HFF-Myc (cell line): ENCODE measurements around the gene IFIT1.
"Not testable (repeated sequence)": the region's sequence is repeated elsewhere in the genome, so short reads cannot be mapped to it uniquely, and the experiment has no call there.

Experiments
- DNase-seq: peaks from one replicate; pipeline ENCODE4 v3.0.0-alpha.2; 2011; ENCODE audit warnings: low read depth; ENCODE audit errors: extremely low read depth
- H3K4me3 ChIP-seq: replicated peaks from 2 replicates; pipeline ENCODE4 v1.5.1; 2011; ENCODE audit warnings: low read depth, mild to moderate bottlenecking, control low read depth, low read length
- TF ChIP-seq, protein P1 (sequence below): IDR thresholded peaks from 2 replicates; pipeline ENCODE4 v1.5.1; 2012; ENCODE audit warnings: mild to moderate bottlenecking, low read depth, low read length, control low read depth; ENCODE audit errors: missing control alignments

The IFIT1 gene

DNA sequence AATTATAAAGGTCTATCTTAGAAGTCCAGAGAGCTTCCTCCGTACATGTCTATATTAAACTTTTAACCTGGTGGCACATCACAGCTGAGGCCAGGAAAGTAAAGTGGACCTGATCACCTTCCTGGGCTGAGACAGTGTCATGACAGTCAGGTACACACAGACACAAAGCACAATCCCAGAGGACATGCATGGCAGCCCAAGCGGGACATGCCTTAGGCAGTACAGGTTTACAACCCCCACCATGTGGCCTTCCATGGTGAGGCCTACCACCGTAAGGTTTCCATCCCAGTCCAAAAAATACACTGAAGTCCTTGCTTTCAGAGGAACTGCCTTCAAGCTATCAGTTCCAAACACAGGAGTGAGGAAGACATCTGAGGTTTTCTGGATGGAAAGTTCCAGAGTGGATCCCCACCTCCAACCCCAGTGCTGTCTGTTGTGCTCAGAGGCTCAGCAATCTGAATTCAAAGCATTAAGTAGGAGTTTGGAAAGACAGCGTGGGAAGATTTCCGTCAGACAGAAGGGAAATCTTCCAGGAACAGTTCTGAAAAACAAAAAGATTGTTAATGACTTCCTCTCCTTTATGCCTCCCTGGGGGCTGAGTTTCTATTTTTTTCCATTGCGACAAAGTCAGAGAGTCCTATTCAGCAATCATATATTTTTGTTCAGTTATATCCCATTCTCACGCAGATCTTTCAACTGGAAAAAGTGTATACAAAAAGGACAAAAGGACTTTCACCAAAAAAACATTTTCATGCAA is 44.5 kb upstream of the IFIT1 start:
- TF ChIP-seq, protein P1, sequence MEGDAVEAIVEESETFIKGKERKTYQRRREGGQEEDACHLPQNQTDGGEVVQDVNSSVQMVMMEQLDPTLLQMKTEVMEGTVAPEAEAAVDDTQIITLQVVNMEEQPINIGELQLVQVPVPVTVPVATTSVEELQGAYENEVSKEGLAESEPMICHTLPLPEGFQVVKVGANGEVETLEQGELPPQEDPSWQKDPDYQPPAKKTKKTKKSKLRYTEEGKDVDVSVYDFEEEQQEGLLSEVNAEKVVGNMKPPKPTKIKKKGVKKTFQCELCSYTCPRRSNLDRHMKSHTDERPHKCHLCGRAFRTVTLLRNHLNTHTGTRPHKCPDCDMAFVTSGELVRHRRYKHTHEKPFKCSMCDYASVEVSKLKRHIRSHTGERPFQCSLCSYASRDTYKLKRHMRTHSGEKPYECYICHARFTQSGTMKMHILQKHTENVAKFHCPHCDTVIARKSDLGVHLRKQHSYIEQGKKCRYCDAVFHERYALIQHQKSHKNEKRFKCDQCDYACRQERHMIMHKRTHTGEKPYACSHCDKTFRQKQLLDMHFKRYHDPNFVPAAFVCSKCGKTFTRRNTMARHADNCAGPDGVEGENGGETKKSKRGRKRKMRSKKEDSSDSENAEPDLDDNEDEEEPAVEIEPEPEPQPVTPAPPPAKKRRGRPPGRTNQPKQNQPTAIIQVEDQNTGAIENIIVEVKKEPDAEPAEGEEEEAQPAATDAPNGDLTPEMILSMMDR: no peak
- DNase-seq: no peak
- H3K4me3 ChIP-seq: no peak overlapping the region

DNA sequence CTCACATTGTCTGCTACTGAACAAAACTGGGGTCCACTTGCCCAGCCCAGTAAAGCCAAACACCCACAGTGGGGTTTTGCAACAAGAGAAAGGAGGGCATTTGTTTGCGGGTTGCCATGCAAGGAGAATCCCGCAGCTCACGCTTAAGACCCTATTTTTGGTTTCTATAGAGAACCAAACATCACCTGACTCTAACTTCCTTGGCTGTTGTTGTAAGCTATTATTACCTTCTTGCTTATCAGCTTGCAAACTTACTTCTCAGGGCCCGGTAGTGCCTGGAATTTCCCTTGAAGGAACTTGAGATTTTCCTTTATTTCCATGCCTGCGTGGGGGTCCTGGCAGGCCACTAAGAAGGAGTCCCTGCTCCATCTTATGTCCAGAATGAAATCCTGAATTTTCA is 43.9 kb upstream of the IFIT1 start:
- no peak for DNase-seq
- TF ChIP-seq, protein P1: no peak
- H3K4me3 ChIP-seq: no peak overlapping the region

- H3K4me3 ChIP-seq: no peak overlapping the region
- TF ChIP-seq, protein P1: no peak
These were observed 43.4 kb upstream of the IFIT1 start for GRCh38 chr10:89348975-89349374.

DNA sequence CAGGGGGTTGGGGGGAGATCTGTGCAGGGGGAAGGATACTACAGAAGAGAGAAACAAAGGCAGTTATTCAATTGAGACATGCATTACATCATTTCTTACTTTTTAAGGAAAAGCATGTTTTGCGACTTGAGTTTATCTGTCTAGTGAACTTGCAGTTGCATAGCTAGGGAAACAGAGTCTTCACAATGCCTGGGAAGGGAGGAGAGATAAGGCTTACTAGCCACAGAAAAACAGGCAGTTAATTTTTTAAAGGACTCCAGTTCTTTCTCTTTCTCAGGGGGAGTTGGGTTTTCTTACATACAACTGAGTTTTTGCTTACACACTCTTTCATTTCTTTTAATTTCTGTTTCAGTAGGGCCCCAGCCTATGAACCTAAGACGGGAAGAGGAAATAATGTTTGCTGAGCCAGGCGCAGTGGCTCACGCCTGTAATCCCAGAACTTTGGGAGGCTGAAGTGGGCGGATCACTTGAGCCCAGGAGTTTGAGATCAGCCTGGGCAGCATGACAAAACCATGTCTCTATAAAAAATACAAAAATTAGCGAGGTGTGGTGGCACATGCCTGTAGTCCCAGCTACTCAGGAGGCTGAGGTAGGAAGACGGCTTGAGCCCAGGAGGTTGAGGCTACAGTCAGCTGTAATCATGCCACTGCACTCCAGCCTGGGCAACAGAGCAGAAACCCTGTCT is 41.6 kb upstream of the IFIT1 start:
- DNase-seq, H3K4me3 ChIP-seq: not testable (repeated sequence)

More at GRCh38 chr10:89348975-89349374, 43.4 kb upstream of the IFIT1 start:
- DNase-seq: no peak

GRCh38 chr10:89351412-89351779 is 41.0 kb upstream of the IFIT1 start:
- TF ChIP-seq, protein P1: no peak
- no peak overlapping the region for H3K4me3 ChIP-seq
- no peak for DNase-seq

- peak; percentile 82 for DNase-seq
- TF ChIP-seq, protein P1: no peak
- H3K4me3 ChIP-seq: no peak overlapping the region
These were observed 40.4 kb upstream of the IFIT1 start for GRCh38 chr10:89351780-89352597.

DNA sequence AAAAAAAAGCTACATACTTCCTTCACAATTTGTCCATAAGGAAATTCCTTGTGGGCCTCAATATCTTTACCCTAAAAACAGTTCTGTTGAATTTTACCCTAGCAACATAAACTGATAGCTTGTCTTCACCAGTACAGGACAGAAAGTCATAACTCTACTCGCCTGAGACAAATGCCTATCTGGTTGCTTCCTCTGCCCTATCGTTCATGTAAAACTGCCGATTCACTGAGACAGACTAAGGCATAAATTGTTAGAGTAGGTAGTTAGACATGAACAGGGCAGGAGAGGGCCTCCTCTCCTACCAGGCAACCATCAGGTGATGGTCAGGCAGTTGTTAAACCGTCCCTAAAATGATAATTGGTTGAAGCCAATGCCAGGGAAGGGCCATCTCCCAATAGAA is 39.6 kb upstream of the IFIT1 start:
- H3K4me3 ChIP-seq: no peak overlapping the region
- TF ChIP-seq, protein P1: no peak
- DNase-seq: no peak
